ENCODE results near the gene CLASP1.
"Not testable (repeated sequence)": the region's sequence is repeated elsewhere in the genome, so short reads cannot be mapped to it uniquely, and the experiment has no call there.

Gene CLASP1

GRCh38 chr2:121649149-121649595 lies at the start of gene CLASP1:
TSS of gene CLASP1 (minus strand) at chr2:121649462. CDS start at chr2:121605895, 43,567 bp downstream.
- H3K27me3 Mint-ChIP-seq, result no peaks in the 10 kb centered on the region
- peaks cover 67% of the 10 kb centered on the region for H3K4me1 Mint-ChIP-seq (ENCODE audit: low read depth)
- peaks cover 2% of the 10 kb centered on the region for H3K36me3 Mint-ChIP-seq
- H3K27ac Mint-ChIP-seq, result peak within 1 kb of the TSS; percentile 100
- peak within 1 kb of the TSS; percentile 98 for H3K4me3 Mint-ChIP-seq
- no peaks in the 10 kb centered on the region for H3K9me3 Mint-ChIP-seq (ENCODE audit: low read depth)

- Mint-ChIP-seq H3K27me3 (no peaks in the 10 kb centered on the region), H3K36me3 (no peaks in the 10 kb centered on the region), H3K4me1 (ENCODE audit: low read depth) (peaks cover 35% of the 10 kb centered on the region), H3K9me3 (ENCODE audit: low read depth) (no peaks in the 10 kb centered on the region), H3K4me3 (peak overlapping the region; percentile 46), H3K27ac (peak overlapping the region; percentile 96)
Observed at GRCh38 chr2:121698318-121698930, 49.2 kb upstream of the CLASP1 start.

DNA sequence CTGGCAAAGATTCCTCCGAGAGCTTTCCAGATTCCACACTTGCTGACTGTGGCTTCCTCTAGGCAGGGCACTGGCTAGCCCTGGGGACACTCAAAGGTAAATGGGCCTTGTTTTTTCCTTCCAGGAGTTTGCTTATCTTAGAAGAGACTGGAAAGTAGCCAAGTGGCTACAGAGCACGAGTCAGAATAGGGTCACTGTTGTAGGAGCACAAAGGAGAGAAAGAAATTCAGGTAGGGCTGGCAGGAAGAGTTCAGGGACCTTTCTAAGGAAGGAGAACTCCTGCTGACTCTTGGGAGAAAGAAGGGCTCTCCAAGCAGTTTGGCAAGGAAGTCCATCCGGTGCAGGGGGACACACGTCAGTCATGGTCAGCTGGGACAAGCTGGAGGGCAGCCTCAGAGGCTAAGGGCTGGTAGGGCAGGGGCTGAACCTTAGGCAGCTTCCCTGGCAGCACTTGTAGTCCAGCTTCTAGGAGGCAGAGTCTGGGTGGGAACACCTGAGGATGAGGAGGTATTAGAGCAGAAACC lies 47.9 kb upstream of the CLASP1 start:
- Mint-ChIP-seq H3K27ac (peak overlapping the region; percentile 29), H3K9me3 (ENCODE audit: low read depth) (no peaks in the 10 kb centered on the region), H3K27me3 (no peaks in the 10 kb centered on the region), H3K36me3 (no peaks in the 10 kb centered on the region), H3K4me3 (peak overlapping the region; percentile 31), H3K4me1 (ENCODE audit: low read depth) (peaks cover 33% of the 10 kb centered on the region)

DNA sequence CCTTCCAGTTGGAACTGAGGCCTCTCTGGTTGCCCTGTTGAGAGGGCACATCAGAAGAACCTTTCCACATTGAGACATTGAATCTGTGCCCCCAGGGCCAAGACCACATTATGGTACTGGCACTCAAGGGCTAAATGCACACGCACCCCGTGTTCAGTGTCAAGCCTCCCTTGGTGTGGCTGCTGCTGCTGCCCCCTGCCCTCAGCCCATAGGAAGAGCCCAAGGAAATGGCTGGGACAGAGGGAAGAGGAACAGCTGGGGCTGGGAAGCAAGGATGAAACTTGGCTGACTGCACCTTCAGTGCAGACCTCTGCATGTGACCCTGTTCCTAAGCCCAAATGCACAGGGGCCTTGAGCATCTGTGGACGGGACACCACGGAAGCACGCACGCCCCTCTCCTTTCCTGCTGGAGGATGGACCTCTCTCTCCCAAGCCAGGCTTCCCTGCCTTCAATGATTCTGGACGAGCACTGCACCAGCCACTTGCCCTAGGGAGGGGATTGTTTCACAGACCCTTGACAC lies 47.2 kb upstream of the CLASP1 start:
- no peak overlapping the region for H3K27ac Mint-ChIP-seq
- H3K36me3 Mint-ChIP-seq, result no peaks in the 10 kb centered on the region
- no peak overlapping the region for H3K4me3 Mint-ChIP-seq
- H3K4me1 Mint-ChIP-seq (ENCODE audit: low read depth), result peaks cover 32% of the 10 kb centered on the region
- no peaks in the 10 kb centered on the region for H3K9me3 Mint-ChIP-seq (ENCODE audit: low read depth)
- no peaks in the 10 kb centered on the region for H3K27me3 Mint-ChIP-seq

DNA sequence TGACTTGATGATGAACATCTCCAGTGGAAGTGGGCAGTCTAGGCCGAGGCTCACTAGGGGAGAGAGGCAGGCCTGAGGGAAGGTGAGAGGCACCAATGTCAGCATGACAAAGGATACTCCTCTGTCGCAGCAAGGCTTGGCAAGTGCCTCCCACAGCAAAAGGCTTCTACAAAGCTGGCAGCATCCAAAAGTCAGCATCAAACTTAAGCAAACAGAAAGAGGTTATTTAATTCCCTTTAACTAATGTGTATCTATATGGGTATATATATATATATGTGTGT lies 45.8 kb upstream of the CLASP1 start:
- Mint-ChIP-seq H3K27me3 (no peaks in the 10 kb centered on the region), H3K4me1 (ENCODE audit: low read depth) (peaks cover 19% of the 10 kb centered on the region), H3K36me3 (no peaks in the 10 kb centered on the region), H3K9me3 (ENCODE audit: low read depth) (no peaks in the 10 kb centered on the region), H3K4me3 (no peak overlapping the region), H3K27ac (no peak overlapping the region)

DNA sequence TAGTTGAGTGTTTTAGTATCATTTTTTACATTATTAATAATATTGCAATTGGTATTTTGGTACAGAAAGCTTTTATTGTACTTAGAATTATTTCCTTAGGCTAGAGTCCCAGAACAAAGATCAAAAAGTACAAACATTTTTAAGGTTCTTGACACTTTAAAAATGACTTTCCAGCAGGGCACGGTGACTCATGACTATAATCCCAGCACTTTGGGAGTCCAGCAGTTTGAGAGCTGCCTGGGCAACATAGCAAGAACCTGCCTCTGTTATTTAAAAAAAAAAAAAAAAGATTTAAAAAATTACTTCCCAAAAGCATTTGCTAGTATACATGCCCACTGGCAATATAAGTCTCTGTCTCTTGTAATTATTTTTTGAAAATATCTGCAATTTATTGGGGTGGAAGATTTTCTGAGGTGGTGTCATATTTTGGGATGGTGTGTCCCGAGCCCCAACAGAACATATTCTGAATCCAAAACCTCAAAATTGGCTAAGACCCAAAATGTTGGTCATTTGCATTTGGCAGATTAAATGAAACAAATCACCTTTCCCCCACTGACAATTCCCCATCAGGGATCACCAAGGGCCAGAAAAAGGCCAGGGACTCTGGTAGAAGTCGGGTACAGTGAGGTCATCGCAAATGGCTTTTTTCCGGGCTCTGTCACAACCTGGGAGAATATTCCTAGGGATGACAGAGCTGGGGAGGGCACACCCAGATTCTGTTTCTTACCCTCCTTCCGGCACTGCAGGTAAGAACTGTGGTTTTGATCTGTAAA lies 45.3 kb upstream of the CLASP1 start:
- H3K4me3 Mint-ChIP-seq, result no peak overlapping the region
- H3K4me1 Mint-ChIP-seq (ENCODE audit: low read depth), result peaks cover 13% of the 10 kb centered on the region
- no peaks in the 10 kb centered on the region for H3K9me3 Mint-ChIP-seq (ENCODE audit: low read depth)
- H3K36me3 Mint-ChIP-seq, result no peaks in the 10 kb centered on the region
- no peaks in the 10 kb centered on the region for H3K27me3 Mint-ChIP-seq
- no peak overlapping the region for H3K27ac Mint-ChIP-seq

- not testable (repeated sequence) for H3K9me3 Mint-ChIP-seq (ENCODE audit: low read depth); H3K27me3 Mint-ChIP-seq; H3K27ac Mint-ChIP-seq; H3K4me3 Mint-ChIP-seq; H3K4me1 Mint-ChIP-seq (ENCODE audit: low read depth); H3K36me3 Mint-ChIP-seq
Observed at GRCh38 chr2:121690572-121690971, 41.3 kb upstream of the CLASP1 start.

DNA sequence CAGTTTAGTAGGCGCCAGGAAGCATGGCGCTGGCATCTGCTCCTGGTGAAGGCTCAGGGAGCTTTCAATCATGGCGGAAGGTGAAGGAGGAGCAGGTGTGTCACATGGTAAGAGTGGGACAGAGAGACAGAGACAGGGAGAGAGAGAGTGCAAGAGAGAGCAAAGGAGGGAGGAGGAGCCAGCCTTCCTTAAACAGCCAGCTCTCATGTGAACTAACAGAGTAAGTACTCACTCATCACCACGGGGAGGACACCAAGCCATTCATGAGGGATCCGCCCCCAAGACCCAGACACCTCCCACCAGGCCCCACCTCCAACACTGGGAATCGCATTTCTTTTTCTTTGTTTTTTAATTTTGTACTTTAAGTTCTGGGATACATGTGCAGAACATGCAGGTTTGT lies 40.8 kb upstream of the CLASP1 start:
- no peak overlapping the region for H3K4me3 Mint-ChIP-seq
- H3K36me3 Mint-ChIP-seq, result no peaks in the 10 kb centered on the region
- no peaks in the 10 kb centered on the region for H3K27me3 Mint-ChIP-seq
- H3K4me1 Mint-ChIP-seq (ENCODE audit: low read depth), result no peaks in the 10 kb centered on the region
- no peaks in the 10 kb centered on the region for H3K9me3 Mint-ChIP-seq (ENCODE audit: low read depth)
- H3K27ac Mint-ChIP-seq, result no peak overlapping the region

DNA sequence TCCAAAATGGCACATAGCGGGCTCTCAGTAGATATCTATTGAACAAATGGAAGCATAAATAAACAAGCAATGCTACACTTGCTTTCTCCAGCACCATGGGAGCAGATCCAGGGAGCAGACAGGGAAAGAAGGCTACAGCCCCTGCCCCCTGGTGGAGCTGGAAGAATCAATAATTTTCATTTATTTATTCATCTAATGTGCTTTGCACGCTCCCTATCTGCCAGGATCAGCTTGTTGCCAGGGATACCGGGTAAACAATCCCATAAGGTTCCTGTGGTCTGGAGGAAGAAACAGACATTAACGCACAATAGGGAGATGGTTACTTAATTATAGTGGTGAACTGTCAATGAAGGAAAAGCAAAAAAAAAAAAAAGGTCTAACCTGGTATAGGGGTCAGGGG lies 40.1 kb upstream of the CLASP1 start:
- Mint-ChIP-seq H3K27me3 (no peaks in the 10 kb centered on the region), H3K4me1 (ENCODE audit: low read depth) (no peaks in the 10 kb centered on the region), H3K9me3 (ENCODE audit: low read depth) (no peaks in the 10 kb centered on the region), H3K4me3 (no peak overlapping the region), H3K36me3 (no peaks in the 10 kb centered on the region), H3K27ac (no peak overlapping the region)

GRCh38 chr2:121688820-121689219 lies 39.6 kb upstream of the CLASP1 start:
- Mint-ChIP-seq H3K27ac (no peak overlapping the region), H3K36me3 (peaks cover 3% of the 10 kb centered on the region), H3K27me3 (no peaks in the 10 kb centered on the region), H3K9me3 (ENCODE audit: low read depth) (peaks cover 5% of the 10 kb centered on the region), H3K4me1 (ENCODE audit: low read depth) (no peaks in the 10 kb centered on the region), H3K4me3 (no peak overlapping the region)

DNA sequence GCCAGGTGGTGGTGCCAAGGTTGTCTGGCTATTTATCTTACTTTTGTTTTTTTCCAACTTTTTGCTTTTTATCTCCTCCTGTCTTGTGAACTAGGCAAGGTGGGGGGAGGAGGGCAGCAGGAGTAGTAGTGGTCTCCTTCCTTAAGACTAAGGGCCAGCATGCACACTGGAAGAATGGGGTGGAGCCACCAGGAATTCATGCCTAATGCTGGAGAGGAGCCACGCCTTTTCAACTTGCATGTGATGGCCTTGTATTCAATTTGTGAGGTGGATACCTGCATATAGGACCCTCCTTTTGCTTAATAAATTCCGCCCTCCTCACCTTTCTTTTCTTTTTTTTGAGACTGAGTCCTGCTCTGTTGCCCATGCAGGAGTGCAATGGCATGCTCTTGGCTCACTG lies 37.6 kb upstream of the CLASP1 start:
- Mint-ChIP-seq H3K36me3 (peaks cover 6% of the 10 kb centered on the region), H3K9me3 (ENCODE audit: low read depth) (peaks cover 10% of the 10 kb centered on the region), H3K4me1 (ENCODE audit: low read depth) (no peaks in the 10 kb centered on the region), H3K27ac (no peak overlapping the region), H3K27me3 (no peaks in the 10 kb centered on the region), H3K4me3 (no peak overlapping the region)

DNA sequence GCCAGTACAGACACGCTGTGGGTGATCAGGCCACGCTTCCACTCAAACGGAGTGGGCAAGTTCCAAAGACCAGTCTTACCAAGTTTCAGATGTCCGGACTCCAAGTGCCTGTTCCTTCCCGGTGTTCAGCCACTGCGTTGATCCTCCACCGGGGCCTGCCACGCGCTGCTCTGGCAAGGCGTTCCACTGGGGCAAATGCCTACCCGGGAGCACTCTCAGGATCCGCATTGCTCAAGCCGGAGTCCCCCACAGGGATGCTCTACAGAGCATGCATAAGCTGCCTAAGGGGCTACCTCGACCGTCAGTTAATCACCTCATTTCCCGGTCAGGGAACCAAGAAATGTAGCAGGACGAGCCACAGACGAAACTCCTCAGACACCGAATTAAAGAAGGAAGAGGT lies 37.0 kb upstream of the CLASP1 start:
- Mint-ChIP-seq H3K27ac (no peak overlapping the region), H3K9me3 (ENCODE audit: low read depth) (peaks cover 10% of the 10 kb centered on the region)

DNA sequence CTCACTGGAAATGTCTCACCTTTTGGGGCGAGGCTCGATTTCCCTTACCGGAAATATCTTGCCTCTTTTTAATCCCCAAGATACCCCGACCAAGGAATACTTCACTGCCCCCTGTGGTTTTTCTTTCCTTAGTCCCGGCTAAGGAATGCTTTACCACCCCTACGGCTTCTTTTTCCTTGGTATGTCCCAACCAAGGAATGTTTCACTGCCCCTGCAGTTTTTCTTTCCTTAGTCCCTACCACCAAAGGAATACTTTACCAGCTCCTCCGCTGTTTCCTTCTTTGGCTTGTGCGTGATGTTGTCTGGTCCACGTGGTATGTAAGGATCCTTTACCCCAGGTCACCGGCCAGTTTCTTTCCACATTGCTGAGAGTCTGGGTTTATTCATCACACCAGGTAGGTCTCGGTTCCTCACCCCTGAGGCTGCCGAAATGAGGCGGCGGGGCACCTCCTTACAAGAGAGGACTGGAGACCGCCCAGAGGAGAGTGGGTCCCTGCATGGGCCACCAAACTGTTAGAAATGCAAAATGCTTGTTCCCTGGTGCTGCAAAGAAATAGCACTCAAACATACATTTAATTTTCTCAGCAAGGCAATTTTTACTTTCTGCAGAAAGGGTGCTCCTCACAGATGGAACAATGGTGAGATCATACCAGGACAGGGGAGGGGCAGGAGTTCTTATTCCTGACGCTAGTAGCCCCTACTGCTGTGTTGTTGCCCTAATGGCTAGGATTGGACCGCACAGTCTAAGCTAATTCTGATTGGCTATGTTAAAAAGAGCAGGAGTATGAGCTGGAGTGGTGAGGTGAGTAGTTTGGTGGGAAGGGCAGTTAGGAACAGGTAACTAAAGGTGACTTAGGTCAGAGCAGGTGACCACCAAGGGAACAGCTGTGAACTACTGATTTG lies 33.4 kb upstream of the CLASP1 start:
- no peak overlapping the region for H3K4me3 Mint-ChIP-seq
- H3K36me3 Mint-ChIP-seq, result peaks cover 11% of the 10 kb centered on the region
- H3K27ac Mint-ChIP-seq, result no peak overlapping the region
- no peaks in the 10 kb centered on the region for H3K4me1 Mint-ChIP-seq (ENCODE audit: low read depth)
- peaks cover 19% of the 10 kb centered on the region for H3K9me3 Mint-ChIP-seq (ENCODE audit: low read depth)
- H3K27me3 Mint-ChIP-seq, result no peaks in the 10 kb centered on the region

More for the DNA sequence above, 37.0 kb upstream of the CLASP1 start:
- Mint-ChIP-seq H3K4me3 (no peak overlapping the region), H3K36me3 (peaks cover 8% of the 10 kb centered on the region), H3K27me3 (no peaks in the 10 kb centered on the region), H3K4me1 (ENCODE audit: low read depth) (no peaks in the 10 kb centered on the region)

- Mint-ChIP-seq H3K36me3 (peaks cover 12% of the 10 kb centered on the region), H3K27me3 (no peaks in the 10 kb centered on the region), H3K4me3 (no peak overlapping the region), H3K27ac (no peak overlapping the region), H3K4me1 (ENCODE audit: low read depth) (no peaks in the 10 kb centered on the region), H3K9me3 (ENCODE audit: low read depth) (peaks cover 27% of the 10 kb centered on the region)
Observed at GRCh38 chr2:121677855-121678254, 28.6 kb upstream of the CLASP1 start.

GRCh38 chr2:121671621-121672020 lies 22.4 kb upstream of the CLASP1 start:
- H3K27ac Mint-ChIP-seq; H3K4me1 Mint-ChIP-seq (ENCODE audit: low read depth); H3K36me3 Mint-ChIP-seq; H3K27me3 Mint-ChIP-seq; H3K4me3 Mint-ChIP-seq: not testable (repeated sequence)
- peaks cover 15% of the 10 kb centered on the region for H3K9me3 Mint-ChIP-seq (ENCODE audit: low read depth)
